CD14-positive monocyte (primary cell): ENCODE measurements around the gene BSDC1. TPM values are rescaled to one million over a fixed set of nuclear protein-coding genes. Genes with fewer than 3 reads are reported as not detected.
A peak's percentile ranks its signal among the peaks of the same experiment; 100 is the strongest.

Experiments
- DNase-seq, 3 donors: peaks; one replicate each; pipeline ENCODE4 v3.0.0-alpha.2; 2011 to 2022
- H2AFZ ChIP-seq: 2 replicates; pipeline ENCODE4 v1.6.0; 2012; ENCODE audit warnings: mild to moderate bottlenecking, low read depth, low read length, inconsistent platforms; ENCODE audit not compliant: insufficient read depth, poor library complexity, severe bottlenecking
- H3K27ac ChIP-seq, 2 donors: 1 replicate in 1 of 2; 2 replicates in 1 of 2; pipeline ENCODE4 v1.5.1; 2012 to 2013; ENCODE audit warnings: low read length in 2 of 2, control low read depth in 1 of 2, inconsistent platforms in 1 of 2, low read depth in 1 of 2, mild to moderate bottlenecking in 1 of 2
- H3K27me3 ChIP-seq, 2 donors: one replicate each; pipeline versions ENCODE4 v1.6.0 to v1.6.1; 2011 to 2013; ENCODE audit warnings: low read length in 2 of 2; ENCODE audit not compliant: control insufficient read depth in 2 of 2, insufficient read depth in 2 of 2
- H3K36me3 ChIP-seq, 2 donors: replicated peaks in 1 of 2; 1 replicate in 1 of 2; 2 replicates in 1 of 2; pipeline versions ENCODE4 v1.5.1 to v1.6.1; 2012 to 2013; ENCODE audit warnings: low read length in 2 of 2, control low read depth in 1 of 2, inconsistent platforms in 1 of 2, mild to moderate bottlenecking in 1 of 2; ENCODE audit not compliant: insufficient read depth in 2 of 2, control insufficient read depth in 1 of 2
- H3K4me1 ChIP-seq, 2 donors: 1 replicate in 1 of 2; 2 replicates in 1 of 2; pipeline versions ENCODE4 v1.5.1 to v1.6.1; 2012 to 2013; ENCODE audit warnings: low read length in 2 of 2, control low read depth in 1 of 2, inconsistent platforms in 1 of 2, mild to moderate bottlenecking in 1 of 2, moderate library complexity in 1 of 2; ENCODE audit not compliant: insufficient read depth in 2 of 2, control insufficient read depth in 1 of 2
- H3K4me2 ChIP-seq: replicated peaks from 2 replicates; pipeline ENCODE3; 2012; ENCODE audit warnings: low read length, moderate library complexity, mild to moderate bottlenecking; ENCODE audit not compliant: poor library complexity, severe bottlenecking; ENCODE audit errors: extremely low read depth
- H3K4me3 ChIP-seq, 3 experiments: fragments of 200-600 bp in 1 of 3; sonication (generic) in 1 of 3; replicated peaks in 1 of 3; 1 replicate in 2 of 3; 2 replicates in 1 of 3; pipeline ENCODE4 v1.5.1; 2011 to 2013; ENCODE audit warnings: low read length in 3 of 3, mild to moderate bottlenecking in 3 of 3, control low read depth in 2 of 3, low read depth in 2 of 3, inconsistent platforms in 1 of 3, moderate library complexity in 1 of 3
- H3K79me2 ChIP-seq: 2 replicates; pipeline ENCODE4 v1.6.0; 2012; ENCODE audit warnings: mild to moderate bottlenecking, control low read depth, inconsistent platforms, low read length, moderate library complexity; ENCODE audit not compliant: insufficient read depth
- H3K9ac ChIP-seq: 2 replicates; pipeline ENCODE4 v1.6.0; 2017; ENCODE audit warnings: low read length, mild to moderate bottlenecking; ENCODE audit not compliant: insufficient read depth, poor library complexity, severe bottlenecking
- H3K9me3 ChIP-seq, 2 donors: replicated peaks in 1 of 2; 1 replicate in 1 of 2; 2 replicates in 1 of 2; pipeline versions ENCODE4 v1.5.1 to v1.6.1; 2012 to 2013; ENCODE audit warnings: low read length in 2 of 2, control low read depth in 1 of 2; ENCODE audit not compliant: control insufficient read depth in 1 of 2, insufficient read depth in 1 of 2
- H4K20me1 ChIP-seq: 2 replicates; pipeline ENCODE4 v1.6.0; 2012; ENCODE audit warnings: mild to moderate bottlenecking, low read length, control low read depth, moderate library complexity; ENCODE audit not compliant: insufficient read depth
- H3K27ac Mint-ChIP-seq, 7 donors: one replicate each; pipeline ENCODE4 v1.8.0; 2020; ENCODE audit warnings: mild to moderate bottlenecking in 7 of 7, mixed read lengths in 7 of 7, moderate library complexity in 6 of 7, inconsistent platforms in 2 of 7
- H3K27me3 Mint-ChIP-seq, 3 donors: one replicate each; pipeline ENCODE4 v1.8.0; 2021 to 2022; ENCODE audit warnings: low read depth in 3 of 3, mild to moderate bottlenecking in 3 of 3, mixed read lengths in 3 of 3, moderate library complexity in 3 of 3, inconsistent platforms in 1 of 3
- H3K36me3 Mint-ChIP-seq, 2 donors: one replicate each; pipeline ENCODE4 v1.8.0; 2020; ENCODE audit warnings: mixed read lengths in 2 of 2, inconsistent platforms in 1 of 2, mild to moderate bottlenecking in 1 of 2
- H3K4me1 Mint-ChIP-seq: one replicate; pipeline ENCODE4 v1.8.0; 2020; ENCODE audit warnings: mild to moderate bottlenecking, mixed read lengths
- H3K4me3 Mint-ChIP-seq, 2 donors: one replicate each; pipeline ENCODE4 v1.8.0; 2020; ENCODE audit warnings: mild to moderate bottlenecking in 2 of 2, mixed read lengths in 2 of 2, moderate library complexity in 1 of 2
- H3K9me3 Mint-ChIP-seq, 7 donors: one replicate each; pipeline ENCODE4 v1.8.0; 2020 to 2022; ENCODE audit warnings: mixed read lengths in 7 of 7, mild to moderate bottlenecking in 6 of 7, moderate library complexity in 6 of 7, inconsistent platforms in 2 of 7
- WGBS: methylation state at CpG from one replicate; pipeline ENCODE4 v1.1.5; 2013; ENCODE audit warnings: missing lambda C conversion rate; ENCODE audit not compliant: insufficient coverage; 5-methylcytosine and 5-hydroxymethylcytosine counted together
- intact Hi-C, 2 donors: fragments of 100-400 bp; cut with micrococcal nuclease; formaldehyde crosslinking; loops; one replicate each; pipeline versions ENCODE4 v1.15.0 to v1.15.1; 2023
- polyA plus RNA-seq, 3 donors: library from polyadenylated mRNA; depleted of rRNA in 1 of 3; unstranded in 2 of 3; stranded (reverse) in 1 of 3; fragments of 300-500 nt in 2 of 3; fragments of >200 nt in 1 of 3; fragmentation: Illumina TruSeq in 2 of 3; gene quantifications; 1 replicate in 2 of 3; 2 replicates in 1 of 3; pipeline ENCODE4 v1.2.3, GENCODE V29; 2012 to 2021
- TF ChIP-seq, protein P1 (sequence below): fragments of 200-600 bp; IDR thresholded peaks from one replicate; pipeline ENCODE4 v1.8.0; 2022; ENCODE audit warnings: antibody characterized with exemption, mild to moderate bottlenecking

BSDC1 gene
- polyA plus RNA-seq, 3 donors, result 19.0 to 42.4 (median 23.7) TPM

DNA sequence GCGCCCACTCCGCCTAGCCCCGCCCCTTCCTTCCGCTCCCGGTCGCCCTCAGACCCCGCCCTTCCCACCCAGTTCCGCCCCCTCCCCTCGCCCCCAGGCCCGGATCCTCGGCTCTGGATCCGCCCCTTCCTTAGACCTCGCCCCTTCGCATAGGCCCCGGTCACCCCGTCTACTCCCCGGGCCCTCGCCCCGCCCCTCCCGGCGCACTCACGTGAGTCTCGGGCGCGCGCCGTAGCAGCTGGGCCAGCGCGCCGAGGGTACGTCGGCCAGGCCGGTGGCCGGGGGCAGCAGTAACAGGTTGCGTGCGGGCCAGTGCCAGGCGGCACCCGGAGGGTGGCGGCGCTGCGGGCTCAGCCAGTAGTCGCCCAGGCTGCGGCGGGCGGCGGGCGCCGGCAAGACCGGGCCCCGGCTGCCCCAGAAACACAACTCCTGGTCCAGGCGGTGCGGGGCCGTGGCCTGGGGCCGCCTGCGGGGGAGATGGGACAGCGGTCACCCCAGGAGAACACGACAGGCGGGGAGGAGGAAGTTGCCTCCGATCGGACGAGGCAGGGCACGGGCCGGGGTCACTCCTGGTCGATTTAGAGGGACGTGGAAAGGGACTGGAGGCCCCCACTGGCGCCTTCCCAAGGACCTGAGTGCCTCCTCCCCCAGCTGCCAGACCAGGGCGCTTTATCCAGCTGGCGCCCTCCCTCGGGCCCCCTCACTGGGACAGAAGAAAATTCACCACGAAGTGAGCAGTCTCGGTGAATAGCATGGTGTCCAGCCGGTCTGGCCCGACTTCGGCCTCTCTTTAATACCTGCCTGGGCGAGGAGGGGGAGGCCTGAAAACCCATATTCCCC, 42.6 kb downstream of the BSDC1 start:
- Mint-ChIP-seq H3K27ac (peak overlapping the region; percentile 61 to 97 (median 91)), H3K27me3 (peaks cover 30 to 34% (median 31%) of the 10 kb centered on the region in 3 donors), H3K36me3 (peaks cover 8 to 26% of the 10 kb centered on the region in 2 donors), H3K9me3 (peaks cover 2 to 9% (median 4%) of the 10 kb centered on the region in 7 donors), H3K4me3 (peak overlapping the region; percentile 79 to 86), H3K4me1 (peaks cover 62% of the 10 kb centered on the region)
- Histone ChIP-seq H3K9me3 (peaks cover 0 to 5% of the 10 kb centered on the region in 2 donors), H3K79me2 (no peaks in the 10 kb centered on the region), H3K36me3 (no peaks in the 10 kb centered on the region), H3K27me3 (peaks cover 3 to 15% of the 10 kb centered on the region in 2 donors), H3K9ac (peak overlapping the region; percentile 89), H3K4me3 (peak overlapping the region; percentile 36 to 74 (median 41)), H4K20me1 (no peaks in the 10 kb centered on the region), H2AFZ (peak overlapping the region; percentile 76), H3K27ac (peak overlapping the region; percentile 63 to 88), H3K4me1 (peaks cover 58 to 65% of the 10 kb centered on the region in 2 donors), H3K4me2 (peak overlapping the region; percentile 79)
- DNase-seq, result peak; percentile 89 to 95 (median 92)
- intact Hi-C loops, result loop anchor here (1.0 to 5.0 kb wide), 3 partner anchors 12 to 41 kb away; partner anchors contain the start of genes BSDC1 (in 1 of the 2) and MARCKSL1 (in 1 of the 2)
- TF ChIP-seq, protein P1, sequence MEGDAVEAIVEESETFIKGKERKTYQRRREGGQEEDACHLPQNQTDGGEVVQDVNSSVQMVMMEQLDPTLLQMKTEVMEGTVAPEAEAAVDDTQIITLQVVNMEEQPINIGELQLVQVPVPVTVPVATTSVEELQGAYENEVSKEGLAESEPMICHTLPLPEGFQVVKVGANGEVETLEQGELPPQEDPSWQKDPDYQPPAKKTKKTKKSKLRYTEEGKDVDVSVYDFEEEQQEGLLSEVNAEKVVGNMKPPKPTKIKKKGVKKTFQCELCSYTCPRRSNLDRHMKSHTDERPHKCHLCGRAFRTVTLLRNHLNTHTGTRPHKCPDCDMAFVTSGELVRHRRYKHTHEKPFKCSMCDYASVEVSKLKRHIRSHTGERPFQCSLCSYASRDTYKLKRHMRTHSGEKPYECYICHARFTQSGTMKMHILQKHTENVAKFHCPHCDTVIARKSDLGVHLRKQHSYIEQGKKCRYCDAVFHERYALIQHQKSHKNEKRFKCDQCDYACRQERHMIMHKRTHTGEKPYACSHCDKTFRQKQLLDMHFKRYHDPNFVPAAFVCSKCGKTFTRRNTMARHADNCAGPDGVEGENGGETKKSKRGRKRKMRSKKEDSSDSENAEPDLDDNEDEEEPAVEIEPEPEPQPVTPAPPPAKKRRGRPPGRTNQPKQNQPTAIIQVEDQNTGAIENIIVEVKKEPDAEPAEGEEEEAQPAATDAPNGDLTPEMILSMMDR, result peak; percentile 4
- WGBS, result 3% methylated on average over 67 of the region's 75 CpGs

DNA sequence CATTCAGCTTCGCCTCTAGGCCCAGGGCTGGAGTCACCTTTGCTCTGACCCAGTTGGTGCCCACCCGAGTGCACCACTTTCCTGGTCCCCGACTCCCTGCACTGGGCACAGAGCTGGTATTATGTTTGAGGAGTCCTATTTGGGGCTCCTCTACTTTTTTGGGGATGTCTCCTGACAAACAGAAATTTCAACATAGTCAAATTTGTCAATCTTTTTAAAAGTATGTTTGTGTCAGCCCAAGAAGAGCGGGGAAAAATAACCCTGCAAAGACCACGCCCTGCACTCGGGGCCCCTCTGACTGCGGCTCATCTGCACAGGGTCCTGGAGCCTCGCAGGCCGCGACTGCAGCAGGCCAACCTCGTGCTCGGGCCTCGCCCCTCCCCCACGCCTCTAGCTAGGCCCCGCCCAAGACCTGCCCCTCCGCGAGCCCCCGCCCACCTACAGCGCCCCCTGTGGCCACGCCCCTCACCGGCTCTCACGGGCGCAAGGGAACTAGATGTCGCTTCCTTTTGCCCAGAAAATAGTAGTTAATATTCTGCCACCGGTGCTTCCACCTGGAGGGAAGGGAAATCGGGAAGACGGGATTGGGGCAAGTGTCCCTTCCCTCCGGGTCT, 43.3 kb downstream of the BSDC1 start:
- Mint-ChIP-seq H3K4me3 (peak overlapping the region; percentile 79 to 86), H3K36me3 (peaks cover 8 to 26% of the 10 kb centered on the region in 2 donors), H3K27me3 (peaks cover 35 to 38% (median 36%) of the 10 kb centered on the region in 3 donors), H3K4me1 (peaks cover 64% of the 10 kb centered on the region), H3K9me3 (peaks cover 2 to 9% (median 4%) of the 10 kb centered on the region in 7 donors), H3K27ac (peak overlapping the region; percentile 61 to 97 (median 91))
- Histone ChIP-seq H3K9ac (peak overlapping the region; percentile 89), H3K27me3 (peaks cover 6 to 22% of the 10 kb centered on the region in 2 donors), H3K9me3 (peaks cover 0 to 5% of the 10 kb centered on the region in 2 donors), H3K4me1 (peaks cover 58 to 65% of the 10 kb centered on the region in 2 donors), H4K20me1 (no peaks in the 10 kb centered on the region), H3K27ac (peak overlapping the region; percentile 48 to 88), H3K79me2 (no peaks in the 10 kb centered on the region), H3K4me2 (peak overlapping the region; percentile 79), H3K4me3 (peak overlapping the region; percentile 36 to 74 (median 36)), H2AFZ (no peak overlapping the region), H3K36me3 (no peaks in the 10 kb centered on the region)
- TF ChIP-seq, protein P1, result peak; percentile 76
- intact Hi-C loops, result loop anchor here (1.0 to 5.0 kb wide), 3 partner anchors 12 to 41 kb away; partner anchors contain the start of genes BSDC1 (in 1 of the 2) and MARCKSL1 (in 1 of the 2)
- DNase-seq, result peak; percentile 56 to 75 (median 71)
- whole genome bisulfite sequencing, result 20% methylated on average over 10 of the region's 28 CpGs
